CD8-positive, alpha-beta memory T cell (primary cell): Measurements from ENCODE around the gene SGSH. TPM values are rescaled to one million over a fixed set of nuclear protein-coding genes. Genes with fewer than 3 reads are reported as not detected.
"Not testable (repeated sequence)": the region's sequence is repeated elsewhere in the genome, so short reads cannot be mapped to it uniquely, and the experiment has no call there.

ENCODE experiments used
- CTCF ChIA-PET: fragments of 350-600 bp; sonication (Branson Sonifier 250); formaldehyde crosslinking; loops from one replicate; lab custom pipeline; 2021; ENCODE audit warnings: antibody characterized with exemption; lab: Charles Lee
- POLR2A ChIA-PET: fragments of 350-600 bp; sonication (Branson Sonifier 250); formaldehyde crosslinking; loops from one replicate; lab custom pipeline; 2021; ENCODE audit warnings: antibody characterized with exemption; lab: Charles Lee
- DNase-seq, 5 donors: peaks; one replicate each; pipeline versions ENCODE4 v3.0.0 to v3.0.0-alpha.2; 2020 to 2022; ENCODE audit warnings: mixed read lengths in 1 of 5
- H3K27ac ChIP-seq: one replicate; pipeline ENCODE4 v1.7.0; 2013; ENCODE audit warnings: low read depth, mild to moderate bottlenecking, low read length, moderate library complexity
- H3K27me3 ChIP-seq: 2 replicates; pipeline ENCODE4 v1.7.0; 2013; ENCODE audit warnings: low read length, mild to moderate bottlenecking; ENCODE audit not compliant: insufficient read depth, poor library complexity, severe bottlenecking
- H3K36me3 ChIP-seq: 2 replicates; pipeline ENCODE4 v1.7.0; 2013; ENCODE audit warnings: mild to moderate bottlenecking, low read length, moderate library complexity; ENCODE audit not compliant: insufficient read depth
- H3K4me1 ChIP-seq: 2 replicates; pipeline ENCODE4 v1.7.0; 2013; ENCODE audit warnings: mild to moderate bottlenecking, low read length, moderate library complexity; ENCODE audit not compliant: insufficient read depth
- H3K4me3 ChIP-seq: 2 replicates; pipeline ENCODE4 v1.7.0; 2013; ENCODE audit warnings: mild to moderate bottlenecking, low read length
- H3K9me3 ChIP-seq: 2 replicates; pipeline ENCODE4 v1.7.0; 2013; ENCODE audit warnings: mild to moderate bottlenecking, low read length
- H3K27ac Mint-ChIP-seq, 8 donors: one replicate each; pipeline ENCODE4 v1.8.0; 2020 to 2021; ENCODE audit warnings: mixed read lengths in 8 of 8, mild to moderate bottlenecking in 6 of 8, inconsistent platforms in 3 of 8, moderate library complexity in 3 of 8
- H3K27me3 Mint-ChIP-seq, 2 donors: one replicate each; pipeline ENCODE4 v1.8.0; 2020 to 2021; ENCODE audit warnings: mixed read lengths in 2 of 2, mild to moderate bottlenecking in 1 of 2, moderate library complexity in 1 of 2
- H3K36me3 Mint-ChIP-seq, 3 donors: one replicate each; pipeline ENCODE4 v1.8.0; 2020 to 2021; ENCODE audit warnings: mixed read lengths in 3 of 3, inconsistent platforms in 1 of 3, mild to moderate bottlenecking in 1 of 3
- H3K4me1 Mint-ChIP-seq, 3 donors: one replicate each; pipeline ENCODE4 v1.8.0; 2020 to 2021; ENCODE audit warnings: mixed read lengths in 3 of 3, inconsistent platforms in 1 of 3, mild to moderate bottlenecking in 1 of 3
- H3K4me3 Mint-ChIP-seq, 7 donors: one replicate each; pipeline ENCODE4 v1.8.0; 2020 to 2021; ENCODE audit warnings: mixed read lengths in 7 of 7, mild to moderate bottlenecking in 6 of 7, moderate library complexity in 4 of 7, inconsistent platforms in 2 of 7
- H3K9me3 Mint-ChIP-seq, 5 donors: one replicate each; pipeline ENCODE4 v1.8.0; 2020 to 2022; ENCODE audit warnings: mixed read lengths in 5 of 5, mild to moderate bottlenecking in 3 of 5, moderate library complexity in 2 of 5, inconsistent platforms in 1 of 5
- polyA plus RNA-seq: library from polyadenylated mRNA; unstranded; fragments of 300-500 nt; fragmentation: Illumina TruSeq; gene quantifications from one replicate; pipeline ENCODE4 v1.2.3, GENCODE V29; 2021
- total RNA-seq, 2 experiments: library from RNA; stranded (reverse); gene quantifications; one replicate each; pipeline ENCODE4 v1.2.3, GENCODE V29; 2021

The SGSH gene
- total and polyA plus RNA-seq, 3 experiments from 2014 or later = 23.2 to 46.7 (median 27.2) TPM

GRCh38 chr17:80204626-80205468 is 15.3 kb downstream of the SGSH start:
- no peak overlapping the region for H3K27ac ChIP-seq
- ChIA-PET POLR2A (no interaction called here), CTCF (interaction anchor here (1.1 to 1.6 kb wide), 2 partner anchors 9 to 22 kb away, joined by 3 to 5 read pairs; no protein-coding TSS in a partner anchor)
- no peaks in the 10 kb centered on the region for H3K4me1 ChIP-seq
- no peak overlapping the region for H3K4me3 ChIP-seq
- no peaks in the 10 kb centered on the region for H3K9me3 ChIP-seq
- no peaks in the 10 kb centered on the region for H3K27me3 Mint-ChIP-seq
- peaks cover 0 to 17% (median 0%) of the 10 kb centered on the region in 3 donors for H3K36me3 Mint-ChIP-seq
- no peaks in the 10 kb centered on the region for H3K36me3 ChIP-seq
- peak overlapping the region in 1 of 8 donors; percentile 84 for H3K27ac Mint-ChIP-seq
- H3K4me3 Mint-ChIP-seq = no peak overlapping the region
- no peaks in the 10 kb centered on the region for H3K9me3 Mint-ChIP-seq
- DNase-seq = no peak
- no peaks in the 10 kb centered on the region for H3K27me3 ChIP-seq
- no peaks in the 10 kb centered on the region for H3K4me1 Mint-ChIP-seq

- H3K27me3 Mint-ChIP-seq = no peaks in the 10 kb centered on the region
- ChIA-PET POLR2A (no interaction called here), CTCF (interaction anchor here (1.7 kb wide), 1 partner anchor 50 kb away, joined by 7 read pairs; no protein-coding TSS in a partner anchor)
- H3K36me3 Mint-ChIP-seq = peaks cover 0 to 6% (median 0%) of the 10 kb centered on the region in 3 donors
- no peaks in the 10 kb centered on the region for H3K9me3 Mint-ChIP-seq
- Histone ChIP-seq H3K36me3 (no peaks in the 10 kb centered on the region), H3K9me3 (no peaks in the 10 kb centered on the region), H3K4me3 (no peak overlapping the region), H3K27me3 (no peaks in the 10 kb centered on the region), H3K27ac (no peak overlapping the region), H3K4me1 (no peaks in the 10 kb centered on the region)
- no peak for DNase-seq
- peak overlapping the region in 1 of 8 donors; percentile 50 for H3K27ac Mint-ChIP-seq
- H3K4me1 Mint-ChIP-seq = no peaks in the 10 kb centered on the region
- H3K4me3 Mint-ChIP-seq = no peak overlapping the region
These were observed 16.6 kb downstream of the SGSH start for GRCh38 chr17:80203471-80203963.

GRCh38 chr17:80202197-80202596 is 17.9 kb downstream of the SGSH start:
- H3K9me3 ChIP-seq = no peaks in the 10 kb centered on the region
- no peaks in the 10 kb centered on the region for H3K36me3 ChIP-seq
- no peaks in the 10 kb centered on the region for H3K4me1 ChIP-seq
- H3K27ac ChIP-seq = no peak overlapping the region
- Mint-ChIP-seq H3K36me3 (peaks cover 0 to 3% (median 0%) of the 10 kb centered on the region in 3 donors), H3K4me3 (no peak overlapping the region), H3K9me3 (no peaks in the 10 kb centered on the region), H3K4me1 (no peaks in the 10 kb centered on the region), H3K27ac (peak overlapping the region in 2 of 8 donors; percentile 75 to 77), H3K27me3 (no peaks in the 10 kb centered on the region)
- no peak for DNase-seq
- POLR2A ChIA-PET = no interaction called here
- no peaks in the 10 kb centered on the region for H3K27me3 ChIP-seq
- CTCF ChIA-PET = interaction anchor here (1.4 to 1.7 kb wide), 2 partner anchors 18 to 51 kb away, joined by 3 to 7 read pairs; partner anchors contain the start of genes SGSH and SLC26A11
- H3K4me3 ChIP-seq = no peak overlapping the region

- POLR2A ChIA-PET = no interaction called here
- Histone ChIP-seq H3K36me3 (no peaks in the 10 kb centered on the region), H3K4me1 (no peaks in the 10 kb centered on the region), H3K27me3 (no peaks in the 10 kb centered on the region), H3K9me3 (no peaks in the 10 kb centered on the region), H3K4me3 (no peak overlapping the region), H3K27ac (no peak overlapping the region)
- CTCF ChIA-PET = interaction anchor here (1.1 to 1.4 kb wide), 2 partner anchors 18 to 34 kb away, joined by 3 read pairs; partner anchors contain the start of genes SGSH and SLC26A11
- Mint-ChIP-seq H3K27me3 (no peaks in the 10 kb centered on the region), H3K4me1 (no peaks in the 10 kb centered on the region), H3K36me3 (no peaks in the 10 kb centered on the region), H3K9me3 (no peaks in the 10 kb centered on the region), H3K27ac (peak overlapping the region in 1 of 8 donors; percentile 54), H3K4me3 (no peak overlapping the region)
- DNase-seq = no peak
These were observed 18.7 kb downstream of the SGSH start for GRCh38 chr17:80201446-80201845.

GRCh38 chr17:80199295-80199694 is 20.8 kb downstream of the SGSH start:
- not testable (repeated sequence) for H3K4me1 ChIP-seq, H3K9me3 ChIP-seq, H3K4me3 Mint-ChIP-seq, H3K4me3 ChIP-seq, H3K27me3 ChIP-seq, H3K27ac ChIP-seq, H3K4me1 Mint-ChIP-seq, DNase-seq, H3K36me3 ChIP-seq, H3K27me3 Mint-ChIP-seq, H3K36me3 Mint-ChIP-seq, H3K9me3 Mint-ChIP-seq, H3K27ac Mint-ChIP-seq
- ChIA-PET POLR2A (interaction anchor here (0.6 kb wide), 1 partner anchor 165 kb away, joined by 6 read pairs; no protein-coding TSS in a partner anchor), CTCF (interaction anchor here (1.3 kb wide), 1 partner anchor 53 kb away, joined by 3 read pairs; no protein-coding TSS in a partner anchor)

GRCh38 chr17:80198144-80198661 is 21.9 kb downstream of the SGSH start:
- no peak overlapping the region for H3K27ac ChIP-seq
- CTCF ChIA-PET = no interaction called here
- H3K4me3 ChIP-seq = no peak overlapping the region
- no peak for DNase-seq
- POLR2A ChIA-PET = no interaction called here
- H3K36me3 Mint-ChIP-seq = no peaks in the 10 kb centered on the region
- no peak overlapping the region for H3K27ac Mint-ChIP-seq
- no peaks in the 10 kb centered on the region for H3K9me3 ChIP-seq
- no peaks in the 10 kb centered on the region for H3K4me1 ChIP-seq
- peaks cover 0 to 3% of the 10 kb centered on the region in 2 donors for H3K27me3 Mint-ChIP-seq
- no peak overlapping the region for H3K4me3 Mint-ChIP-seq
- no peaks in the 10 kb centered on the region for H3K36me3 ChIP-seq
- H3K4me1 Mint-ChIP-seq = peaks cover 0 to 2% (median 0%) of the 10 kb centered on the region in 3 donors
- no peaks in the 10 kb centered on the region for H3K27me3 ChIP-seq
- no peaks in the 10 kb centered on the region for H3K9me3 Mint-ChIP-seq

GRCh38 chr17:80196652-80197051 is 23.5 kb downstream of the SGSH start:
- H3K27ac Mint-ChIP-seq = peak overlapping the region in 1 of 8 donors; percentile 63
- no peaks in the 10 kb centered on the region for H3K9me3 ChIP-seq

More at GRCh38 chr17:80196652-80197051, 23.5 kb downstream of the SGSH start:
- CTCF ChIA-PET = interaction anchor here (0.9 to 2.8 kb wide), 11 partner anchors 9 to 198 kb away, joined by 3 to 22 read pairs (median 4); partner anchors contain the start of genes SGSH and SLC26A11
- no peak overlapping the region for H3K27ac ChIP-seq
- peaks cover 5 to 7% of the 10 kb centered on the region in 2 donors for H3K27me3 Mint-ChIP-seq
- no peak overlapping the region for H3K4me3 ChIP-seq
- no peaks in the 10 kb centered on the region for H3K27me3 ChIP-seq
- no peaks in the 10 kb centered on the region for H3K36me3 Mint-ChIP-seq
- POLR2A ChIA-PET = no interaction called here
- H3K9me3 Mint-ChIP-seq = no peaks in the 10 kb centered on the region
- H3K4me1 ChIP-seq = no peaks in the 10 kb centered on the region
- H3K36me3 ChIP-seq = no peaks in the 10 kb centered on the region
- DNase-seq = no peak
- no peak overlapping the region for H3K4me3 Mint-ChIP-seq
- peaks cover 0 to 2% (median 0%) of the 10 kb centered on the region in 3 donors for H3K4me1 Mint-ChIP-seq
